GM12874 (cell line): ENCODE data around the gene CFAP46.

Source experiments
- TF ChIP-seq, protein P1 (sequence below): IDR thresholded peaks from 2 replicates; pipeline ENCODE4 v1.5.1; 2011; ENCODE audit warnings: low read depth, mild to moderate bottlenecking, control low read depth, low read length, moderate library complexity; ENCODE audit not compliant: insufficient read depth

Gene CFAP46

DNA sequence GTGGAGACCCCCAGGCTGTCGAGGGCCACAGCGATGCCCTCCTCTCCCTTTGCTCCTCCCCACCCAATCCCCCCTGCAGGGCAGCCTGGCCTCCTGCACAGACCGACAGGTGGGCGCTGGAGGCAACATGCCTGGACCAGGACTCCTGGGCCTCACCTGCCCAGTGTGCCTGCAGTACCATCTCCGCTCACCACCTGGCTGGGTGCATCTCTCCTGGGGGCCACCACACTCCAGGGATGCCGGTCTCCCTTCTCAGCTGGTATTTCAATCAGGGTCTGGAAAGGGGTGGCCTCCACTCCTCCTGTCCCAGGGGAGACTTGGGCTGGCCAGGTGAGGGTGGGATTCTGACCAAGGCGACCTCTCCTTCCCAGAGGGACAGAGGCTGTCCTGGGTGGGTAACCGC is 17.2 kb upstream of the CFAP46 start:
- TF ChIP-seq, protein P1, sequence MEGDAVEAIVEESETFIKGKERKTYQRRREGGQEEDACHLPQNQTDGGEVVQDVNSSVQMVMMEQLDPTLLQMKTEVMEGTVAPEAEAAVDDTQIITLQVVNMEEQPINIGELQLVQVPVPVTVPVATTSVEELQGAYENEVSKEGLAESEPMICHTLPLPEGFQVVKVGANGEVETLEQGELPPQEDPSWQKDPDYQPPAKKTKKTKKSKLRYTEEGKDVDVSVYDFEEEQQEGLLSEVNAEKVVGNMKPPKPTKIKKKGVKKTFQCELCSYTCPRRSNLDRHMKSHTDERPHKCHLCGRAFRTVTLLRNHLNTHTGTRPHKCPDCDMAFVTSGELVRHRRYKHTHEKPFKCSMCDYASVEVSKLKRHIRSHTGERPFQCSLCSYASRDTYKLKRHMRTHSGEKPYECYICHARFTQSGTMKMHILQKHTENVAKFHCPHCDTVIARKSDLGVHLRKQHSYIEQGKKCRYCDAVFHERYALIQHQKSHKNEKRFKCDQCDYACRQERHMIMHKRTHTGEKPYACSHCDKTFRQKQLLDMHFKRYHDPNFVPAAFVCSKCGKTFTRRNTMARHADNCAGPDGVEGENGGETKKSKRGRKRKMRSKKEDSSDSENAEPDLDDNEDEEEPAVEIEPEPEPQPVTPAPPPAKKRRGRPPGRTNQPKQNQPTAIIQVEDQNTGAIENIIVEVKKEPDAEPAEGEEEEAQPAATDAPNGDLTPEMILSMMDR: no peak

DNA sequence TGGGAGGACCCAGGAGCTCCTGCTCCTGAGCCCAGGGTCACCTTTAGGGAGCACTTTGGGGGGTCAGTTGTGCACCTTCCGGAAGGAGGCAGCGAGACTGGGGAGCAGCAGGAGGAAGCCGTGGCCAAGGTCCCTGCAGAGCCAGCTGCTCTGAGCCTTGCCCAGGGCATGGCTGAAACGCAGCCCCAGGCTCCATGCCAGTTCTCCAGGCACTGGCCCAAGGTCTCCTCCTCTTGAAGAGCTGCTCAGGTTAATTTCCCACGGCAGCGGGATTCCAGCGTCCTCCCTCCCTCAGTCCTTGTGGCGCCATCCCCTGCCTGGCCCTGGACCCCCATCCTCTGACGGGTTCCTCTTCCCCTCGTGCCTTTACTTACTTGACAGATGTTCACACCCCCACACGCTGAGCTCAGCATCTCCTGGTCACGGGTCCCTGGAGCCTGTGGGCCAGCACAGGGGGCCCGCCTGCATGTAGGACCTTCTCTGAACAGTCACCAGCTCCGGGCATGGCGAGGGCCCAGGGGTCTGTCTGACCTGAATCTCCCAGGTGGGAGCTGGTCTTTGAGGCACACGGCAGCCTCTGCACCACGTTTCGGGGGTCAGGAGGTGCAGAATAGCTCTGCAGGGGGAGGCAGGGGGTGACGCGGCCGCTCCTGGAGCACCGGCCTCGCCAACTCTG is 16.7 kb upstream of the CFAP46 start:
- TF ChIP-seq, protein P1: no peak

DNA sequence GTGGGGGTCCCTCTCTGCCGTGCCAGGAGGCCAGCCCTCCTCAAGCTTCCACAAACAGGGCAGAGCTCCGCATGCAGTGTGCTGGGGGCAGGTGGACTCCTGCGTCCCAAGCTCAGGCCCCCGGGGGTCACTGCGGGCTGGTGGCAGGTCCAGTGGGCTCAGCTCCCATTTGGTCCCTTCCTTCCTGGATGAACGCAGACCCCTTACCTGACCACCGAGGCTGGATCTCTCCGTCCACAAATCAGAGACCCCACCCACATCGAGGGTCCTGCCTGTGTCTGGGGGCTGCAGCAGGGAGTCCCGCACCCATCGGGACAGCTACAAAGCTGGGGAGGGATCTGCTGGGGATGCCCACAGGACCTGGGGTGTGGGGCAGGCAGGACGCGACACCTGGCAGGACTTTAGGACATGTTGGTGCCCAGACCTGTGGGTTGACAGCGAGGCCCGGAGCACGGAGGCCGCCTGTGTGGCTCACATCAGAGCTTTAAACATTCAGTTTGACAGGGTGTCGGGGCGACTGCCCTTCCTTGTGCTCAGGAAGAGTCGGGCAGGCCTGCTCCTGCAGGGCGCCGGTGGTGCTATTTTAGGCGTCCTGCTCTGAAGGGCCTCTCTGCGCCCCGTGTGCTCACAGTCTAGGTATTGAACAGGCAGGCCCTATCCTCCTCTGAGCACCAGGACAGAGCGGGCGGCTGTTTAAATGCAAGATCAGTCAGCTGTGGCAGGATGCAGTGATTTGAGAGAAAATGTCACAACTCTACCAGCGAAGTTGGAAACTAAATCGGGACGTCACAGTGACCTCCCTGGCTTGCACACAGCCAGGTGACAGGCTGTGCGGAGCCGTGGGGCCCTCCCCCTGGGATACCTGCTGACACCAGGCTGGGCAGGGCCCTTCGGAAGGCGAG is 15.9 kb upstream of the CFAP46 start:
- TF ChIP-seq, protein P1: no peak

DNA sequence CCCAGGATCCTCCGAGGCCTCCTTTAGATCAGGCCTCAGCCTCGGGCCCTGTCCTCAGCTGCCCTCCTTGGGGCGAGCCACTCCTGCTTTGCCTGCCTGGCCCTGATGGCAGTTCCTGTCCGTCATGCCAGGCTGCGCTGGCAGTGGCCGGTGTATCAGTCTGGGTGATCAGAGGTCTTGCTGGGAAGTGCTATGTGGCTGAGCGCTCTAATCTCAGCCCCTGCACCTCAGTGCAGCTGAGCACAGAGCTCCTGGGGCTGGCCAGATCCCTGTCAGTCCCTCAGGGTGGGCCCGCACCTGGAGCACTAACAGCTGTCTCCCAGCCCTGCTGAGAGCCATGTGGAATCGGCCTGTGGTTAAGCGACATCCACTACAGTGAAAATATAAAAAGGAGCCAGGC is 14.8 kb upstream of the CFAP46 start:
- TF ChIP-seq, protein P1: no peak

DNA sequence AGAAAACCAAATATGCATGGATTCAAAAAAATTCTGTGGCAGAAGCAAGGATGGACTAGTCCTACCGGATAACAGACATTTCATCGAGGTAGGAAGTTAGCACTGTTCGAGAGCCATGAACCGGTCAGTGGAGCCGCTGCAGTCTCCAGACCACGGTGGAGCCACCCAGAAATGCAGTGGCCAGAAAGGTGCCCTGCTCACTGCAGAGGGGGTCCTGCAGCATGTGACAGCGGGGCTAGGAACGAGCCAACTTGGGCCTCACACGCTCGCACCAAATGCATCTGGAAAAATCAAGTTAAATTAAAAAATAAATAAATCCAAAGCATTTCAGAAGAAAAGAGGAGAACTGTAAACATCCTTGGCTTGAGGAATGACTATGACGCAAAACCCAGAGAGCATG is 13.1 kb upstream of the CFAP46 start:
- TF ChIP-seq, protein P1: no peak

DNA sequence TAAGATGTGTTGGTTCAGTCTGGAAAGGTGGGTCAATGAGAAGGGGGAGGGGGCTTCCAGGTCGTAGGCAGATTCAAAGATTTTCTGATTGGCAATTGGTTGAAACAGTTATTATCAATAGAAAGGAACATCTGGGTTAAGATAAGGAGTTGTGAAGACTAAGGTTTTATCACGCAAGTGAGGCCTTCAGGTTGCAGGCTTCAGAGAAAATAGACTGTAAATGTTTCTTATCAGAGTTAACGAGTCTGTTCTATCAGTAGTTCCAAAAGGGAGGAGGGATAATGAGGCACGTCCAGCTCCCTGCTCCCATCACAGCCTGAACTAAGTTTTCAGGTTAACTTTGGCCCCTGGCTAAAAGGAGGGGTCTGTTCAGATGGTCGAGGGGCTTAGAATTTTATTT is 11.1 kb upstream of the CFAP46 start:
- TF ChIP-seq, protein P1: no peak

DNA sequence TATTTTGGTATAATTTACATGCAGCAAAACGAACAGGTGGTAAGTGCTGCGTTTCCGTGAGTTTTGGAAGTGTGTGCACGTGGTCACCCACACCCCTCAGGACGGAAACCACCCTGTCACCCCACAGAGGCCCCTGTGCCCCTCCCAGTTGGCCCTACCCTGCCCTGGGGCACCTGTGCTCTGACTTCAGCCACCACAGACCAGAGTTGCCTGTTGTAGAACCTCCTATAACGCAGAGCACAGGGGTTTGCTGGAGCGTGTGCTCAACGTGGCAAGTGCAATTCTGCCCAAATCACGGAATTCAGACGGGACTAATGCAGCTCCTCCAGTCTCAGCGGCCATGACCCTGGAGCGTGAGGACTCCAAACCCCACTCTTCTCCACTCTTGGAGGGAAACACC is 9.6 kb upstream of the CFAP46 start:
- TF ChIP-seq, protein P1: no peak
